Measurements from ENCODE around the gene TRA2A.

TRA2A gene

GRCh38 chr7:23471106-23471859 is 60.5 kb downstream of the TRA2A start:
- peak overlapping the region; percentile 99 for H3K27ac ChIP-seq
- H3K27me3 ChIP-seq (ENCODE audit: insufficient read depth, low read depth, severe bottlenecking): no peaks in the 10 kb centered on the region
- no peaks in the 10 kb centered on the region; the same call in none of the 2 replicates for H3K36me3 ChIP-seq
- peak; percentile 94 for DNase-seq
- H3K4me3 ChIP-seq (ENCODE audit: low read depth, low read length): peak overlapping the region; percentile 93
- H3K9me3 ChIP-seq (ENCODE audit: severe bottlenecking): no peaks in the 10 kb centered on the region
- TF ChIP-seq CTCF (IDR thresholded peaks at IDR 0.05; ENCODE audit: low read depth, low read length): no peak

GRCh38 chr7:23470330-23471105 is 61.3 kb downstream of the TRA2A start, which contains the start of gene IGF2BP3:
IGF2BP3 (minus strand) TSS chr7:23470491; CDS start chr7:23470110, 381 bp downstream.
- DNase-seq: peak; percentile 93
- peak within 1 kb of the TSS; percentile 99 for H3K27ac ChIP-seq
- H3K9me3 ChIP-seq (ENCODE audit: severe bottlenecking): no peaks in the 10 kb centered on the region
- H3K4me3 ChIP-seq (ENCODE audit: low read depth, low read length): peak within 1 kb of the TSS; percentile 93
- no peaks in the 10 kb centered on the region for H3K27me3 ChIP-seq (ENCODE audit: insufficient read depth, low read depth, severe bottlenecking)
- no peak for TF ChIP-seq CTCF (IDR thresholded peaks at IDR 0.05; ENCODE audit: low read depth, low read length)
- peaks cover 3% of the 10 kb centered on the region for H3K36me3 ChIP-seq

- no peaks in the 10 kb centered on the region for H3K9me3 ChIP-seq (ENCODE audit: severe bottlenecking)
- peak overlapping the region; percentile 93 for H3K4me3 ChIP-seq (ENCODE audit: low read depth, low read length)
- no peaks in the 10 kb centered on the region for H3K27me3 ChIP-seq (ENCODE audit: insufficient read depth, low read depth, severe bottlenecking)
- peaks cover 9% of the 10 kb centered on the region for H3K36me3 ChIP-seq
- DNase-seq: peak; percentile 23
- peak overlapping the region; percentile 99 for H3K27ac ChIP-seq
- TF ChIP-seq CTCF (IDR thresholded peaks at IDR 0.05; ENCODE audit: low read depth, low read length): no peak
These were observed 61.9 kb downstream of the TRA2A start for GRCh38 chr7:23469961-23470250.

GRCh38 chr7:23469150-23469960 is 62.4 kb downstream of the TRA2A start:
- no peak for TF ChIP-seq CTCF (IDR thresholded peaks at IDR 0.05; ENCODE audit: low read depth, low read length)
- Histone ChIP-seq H3K9me3 (ENCODE audit: severe bottlenecking) (no peaks in the 10 kb centered on the region), H3K27ac (peak overlapping the region; percentile 99), H3K36me3 (peaks cover 11% of the 10 kb centered on the region), H3K27me3 (ENCODE audit: insufficient read depth, low read depth, severe bottlenecking) (no peaks in the 10 kb centered on the region), H3K4me3 (ENCODE audit: low read depth, low read length) (peak overlapping the region; percentile 93)
- DNase-seq: no peak

GRCh38 chr7:23468526-23469149 is 63.1 kb downstream of the TRA2A start:
- DNase-seq: no peak
- Histone ChIP-seq H3K27ac (peak overlapping the region; percentile 99), H3K36me3 (peaks cover 18% of the 10 kb centered on the region), H3K4me3 (ENCODE audit: low read depth, low read length) (peak overlapping the region; percentile 93), H3K9me3 (ENCODE audit: severe bottlenecking) (no peaks in the 10 kb centered on the region), H3K27me3 (ENCODE audit: insufficient read depth, low read depth, severe bottlenecking) (no peaks in the 10 kb centered on the region)
- 0 out of 2 replicates have a peak, but pooled peaks have one; percentile 3 for TF ChIP-seq CTCF (IDR thresholded peaks at IDR 0.05; ENCODE audit: low read depth, low read length)

Measured in WERI-Rb-1 (cell line).